MM.1S (cell line): ENCODE measurements around the gene LRRC63.
A peak's percentile ranks its signal among the peaks of the same experiment; 100 is the strongest.

Experiments used
- DNase-seq: peaks from one replicate; pipeline ENCODE4 v3.0.0-alpha.2; 2015
- H2AFZ ChIP-seq: fragments of 300-600 bp; sonication (generic); 2 replicates; pipeline ENCODE4 v1.6.0; 2016; ENCODE audit warnings: antibody characterized with exemption, low read length
- H3F3A ChIP-seq: fragments of 300-600 bp; sonication (generic); 2 replicates; pipeline ENCODE4 v1.6.1; 2016; ENCODE audit warnings: mild to moderate bottlenecking, antibody characterized with exemption, low read length, moderate library complexity, mixed read lengths; ENCODE audit not compliant: insufficient read depth
- H3K27ac ChIP-seq: fragments of 300-600 bp; sonication (generic); 2 replicates; pipeline ENCODE4 v1.5.1; 2016; ENCODE audit warnings: mild to moderate bottlenecking, low read length
- H3K27me3 ChIP-seq: fragments of 300-600 bp; sonication (generic); replicated peaks from 2 replicates; pipeline ENCODE4 v1.6.0; 2016; ENCODE audit warnings: low read length; ENCODE audit not compliant: insufficient read depth
- H3K36me3 ChIP-seq: fragments of 300-600 bp; sonication (generic); replicated peaks from 2 replicates; pipeline ENCODE4 v1.6.1; 2016; ENCODE audit warnings: mild to moderate bottlenecking, low read length, mixed read lengths; ENCODE audit not compliant: insufficient read depth
- H3K4me1 ChIP-seq: fragments of 300-600 bp; sonication (generic); 2 replicates; pipeline ENCODE4 v1.6.1; 2016; ENCODE audit warnings: low read length, mixed read lengths
- H3K4me2 ChIP-seq: fragments of 300-600 bp; sonication (generic); 2 replicates; pipeline ENCODE4 v1.6.0; 2016; ENCODE audit warnings: low read depth, low read length
- H3K4me3 ChIP-seq: fragments of 300-600 bp; sonication (generic); 2 replicates; pipeline ENCODE4 v1.5.1; 2016; ENCODE audit warnings: low read length, mixed read lengths
- H3K79me2 ChIP-seq: fragments of 300-600 bp; sonication (generic); 2 replicates; pipeline ENCODE4 v1.6.1; 2016; ENCODE audit warnings: mixed run types, low read length, mixed read lengths
- H3K9ac ChIP-seq: fragments of 300-600 bp; sonication (generic); 2 replicates; pipeline ENCODE4 v1.6.1; 2016; ENCODE audit warnings: low read length, mixed read lengths
- H3K9me2 ChIP-seq: fragments of 300-600 bp; sonication (generic); replicated peaks from 2 replicates; pipeline ENCODE4 v1.6.1; 2016; ENCODE audit warnings: mild to moderate bottlenecking, low read length, mixed read lengths; ENCODE audit not compliant: insufficient read depth
- H3K9me3 ChIP-seq: fragments of 300-600 bp; sonication (generic); replicated peaks from 2 replicates; pipeline ENCODE4 v1.6.1; 2016; ENCODE audit warnings: mild to moderate bottlenecking, low read length, mixed read lengths; ENCODE audit not compliant: insufficient read depth
- H4K20me1 ChIP-seq: fragments of 300-600 bp; sonication (generic); 2 replicates; pipeline ENCODE4 v1.6.1; 2016; ENCODE audit warnings: mild to moderate bottlenecking, low read length, moderate library complexity, mixed read lengths; ENCODE audit not compliant: insufficient read depth
- EZH2 ChIP-seq: fragments of 300-600 bp; sonication (generic); optimal IDR thresholded peaks from 2 replicates; pipeline ENCODE3; 2017; ENCODE audit warnings: low read depth, mild to moderate bottlenecking, antibody characterized with exemption, low read length, mixed read lengths
- EZH2phosphoT487 ChIP-seq: fragments of 300-600 bp; sonication (generic); IDR thresholded peaks from 2 replicates; pipeline ENCODE4 v1.6.1; 2018; ENCODE audit warnings: antibody characterized with exemption, low read length
- TF ChIP-seq, protein P1 (sequence below): fragments of 300-600 bp; sonication (generic); IDR thresholded peaks from 2 replicates; pipeline ENCODE4 v1.5.1; 2016; ENCODE audit warnings: antibody characterized with exemption, low read length, mixed read lengths

The LRRC63 gene

DNA sequence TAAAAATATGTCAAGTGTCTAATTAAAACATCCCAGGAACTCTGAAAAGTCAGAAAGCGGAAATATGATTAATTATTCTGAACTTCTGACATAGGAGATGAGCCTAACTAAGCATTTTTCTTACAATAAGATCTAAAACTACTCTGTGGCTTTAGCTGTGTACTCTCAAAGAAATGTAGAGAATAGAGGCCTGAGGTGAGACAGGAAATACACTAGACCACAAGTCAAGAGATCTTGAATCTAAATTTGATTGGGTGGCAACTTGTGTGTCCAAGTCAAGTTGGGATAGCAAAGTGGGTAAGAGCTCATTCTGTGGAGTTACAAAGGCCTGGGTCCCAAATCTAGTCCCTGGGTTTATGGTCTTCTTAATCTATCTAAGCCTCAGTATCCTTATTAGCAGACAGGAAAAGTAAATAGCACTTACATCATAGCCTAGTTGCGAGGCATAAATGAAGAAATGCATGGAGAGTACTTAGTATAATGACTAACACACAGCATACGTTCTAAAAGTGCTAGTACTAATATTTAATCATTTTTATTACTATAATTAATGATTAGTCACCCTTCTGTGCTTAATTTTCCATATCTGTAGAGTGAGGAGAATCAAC is 9.4 kb upstream of the LRRC63 start:
- Histone ChIP-seq H3K9me3 (no peaks in the 10 kb centered on the region), H3K36me3 (no peaks in the 10 kb centered on the region), H3K4me2 (peak overlapping the region; percentile 59), H3K4me3 (no peak overlapping the region; the same call in 1 of the 2 replicates), H3K27ac (peak overlapping the region; percentile 79), H3K27me3 (no peaks in the 10 kb centered on the region), H4K20me1 (no peaks in the 10 kb centered on the region), H2AFZ (no peak overlapping the region), H3F3A (peaks cover 15% of the 10 kb centered on the region), H3K79me2 (no peaks in the 10 kb centered on the region), H3K4me1 (peaks cover 31% of the 10 kb centered on the region), H3K9me2 (no peaks in the 10 kb centered on the region), H3K9ac (no peak overlapping the region)
- DNase-seq, result peak; percentile 85
- TF ChIP-seq EZH2phosphoT487 (no peak), EZH2 (no peak)
- TF ChIP-seq, protein P1, sequence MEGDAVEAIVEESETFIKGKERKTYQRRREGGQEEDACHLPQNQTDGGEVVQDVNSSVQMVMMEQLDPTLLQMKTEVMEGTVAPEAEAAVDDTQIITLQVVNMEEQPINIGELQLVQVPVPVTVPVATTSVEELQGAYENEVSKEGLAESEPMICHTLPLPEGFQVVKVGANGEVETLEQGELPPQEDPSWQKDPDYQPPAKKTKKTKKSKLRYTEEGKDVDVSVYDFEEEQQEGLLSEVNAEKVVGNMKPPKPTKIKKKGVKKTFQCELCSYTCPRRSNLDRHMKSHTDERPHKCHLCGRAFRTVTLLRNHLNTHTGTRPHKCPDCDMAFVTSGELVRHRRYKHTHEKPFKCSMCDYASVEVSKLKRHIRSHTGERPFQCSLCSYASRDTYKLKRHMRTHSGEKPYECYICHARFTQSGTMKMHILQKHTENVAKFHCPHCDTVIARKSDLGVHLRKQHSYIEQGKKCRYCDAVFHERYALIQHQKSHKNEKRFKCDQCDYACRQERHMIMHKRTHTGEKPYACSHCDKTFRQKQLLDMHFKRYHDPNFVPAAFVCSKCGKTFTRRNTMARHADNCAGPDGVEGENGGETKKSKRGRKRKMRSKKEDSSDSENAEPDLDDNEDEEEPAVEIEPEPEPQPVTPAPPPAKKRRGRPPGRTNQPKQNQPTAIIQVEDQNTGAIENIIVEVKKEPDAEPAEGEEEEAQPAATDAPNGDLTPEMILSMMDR, result no peak

DNA sequence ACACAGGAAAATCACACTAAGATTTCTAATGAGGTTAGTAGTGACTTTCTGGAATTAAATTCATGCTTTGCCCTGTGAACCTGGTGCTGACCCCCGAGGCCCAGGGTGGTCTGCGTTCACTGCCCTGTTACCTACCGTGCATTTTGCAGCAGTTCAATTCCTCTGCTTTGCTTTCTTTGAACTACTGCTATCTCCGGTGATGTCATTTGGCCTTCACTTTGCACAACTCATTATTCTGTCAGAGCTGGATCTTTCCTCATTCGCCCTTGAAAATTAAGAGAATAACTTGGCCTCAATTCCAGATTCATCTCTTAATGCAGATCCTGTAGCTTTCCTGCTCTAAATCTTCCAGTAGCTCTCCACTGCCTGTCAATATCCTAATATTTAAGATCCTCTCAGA is 8.8 kb upstream of the LRRC63 start:
- Histone ChIP-seq H3K9me2 (no peaks in the 10 kb centered on the region), H3F3A (peaks cover 15% of the 10 kb centered on the region), H3K9me3 (no peaks in the 10 kb centered on the region), H3K27ac (peak overlapping the region; percentile 79; the same call in 1 of the 2 replicates), H4K20me1 (no peaks in the 10 kb centered on the region), H2AFZ (no peak overlapping the region), H3K9ac (no peak overlapping the region), H3K36me3 (no peaks in the 10 kb centered on the region), H3K4me2 (peak overlapping the region; percentile 59; the same call in 1 of the 2 replicates), H3K4me3 (no peak overlapping the region), H3K4me1 (peaks cover 31% of the 10 kb centered on the region), H3K27me3 (no peaks in the 10 kb centered on the region), H3K79me2 (no peaks in the 10 kb centered on the region)
- TF ChIP-seq EZH2phosphoT487 (no peak), EZH2 (no peak)
- TF ChIP-seq, protein P1, result no peak
- no peak for DNase-seq

DNA sequence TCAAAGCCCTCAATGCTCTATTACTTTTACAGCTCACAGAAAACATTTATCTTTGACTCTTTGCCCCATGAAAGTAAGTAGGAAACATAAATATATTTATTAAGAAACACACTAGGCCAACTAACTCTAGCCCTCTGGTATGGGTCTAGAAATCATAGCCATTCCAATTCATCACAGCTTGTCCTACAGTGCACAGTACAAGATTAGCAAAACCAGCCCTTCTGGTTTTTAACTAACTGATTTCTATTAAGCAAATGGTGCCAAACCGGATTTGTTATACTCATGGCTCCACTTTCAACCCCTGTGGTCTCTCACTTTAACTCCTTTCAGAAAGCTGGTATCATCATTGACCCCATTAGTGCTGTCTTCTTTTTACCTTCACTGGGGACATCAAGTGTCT is 5.6 kb upstream of the LRRC63 start:
- no peaks in the 10 kb centered on the region for H4K20me1 ChIP-seq
- peaks cover 10% of the 10 kb centered on the region; the same call in 1 of the 2 replicates for H3K79me2 ChIP-seq
- H3K27me3 ChIP-seq, result no peaks in the 10 kb centered on the region
- H2AFZ ChIP-seq, result no peak overlapping the region
- no peaks in the 10 kb centered on the region for H3K9me2 ChIP-seq
- H3K4me2 ChIP-seq, result no peak overlapping the region
- no peaks in the 10 kb centered on the region for H3K9me3 ChIP-seq
- no peak for TF ChIP-seq EZH2phosphoT487
- no peak for TF ChIP-seq EZH2
- TF ChIP-seq, protein P1, result no peak
- DNase-seq, result no peak
- peaks cover 18% of the 10 kb centered on the region for H3F3A ChIP-seq
- no peaks in the 10 kb centered on the region for H3K36me3 ChIP-seq
- H3K9ac ChIP-seq, result no peak overlapping the region
- peaks cover 23% of the 10 kb centered on the region for H3K4me1 ChIP-seq
- H3K27ac ChIP-seq, result no peak overlapping the region
- no peak overlapping the region for H3K4me3 ChIP-seq
